Islet of Langerhans (tissue), 1 donor: ENCODE results near the gene KRT7.
A peak's percentile ranks its signal among the peaks of the same experiment; 100 is the strongest.

Experiments used
- FAIRE-seq: peaks from one replicate; lab custom pipeline; 2011; peaks lifted over from hg19 to GRCh38; lab: Jason Lieb, UNC

KRT7 gene

DNA sequence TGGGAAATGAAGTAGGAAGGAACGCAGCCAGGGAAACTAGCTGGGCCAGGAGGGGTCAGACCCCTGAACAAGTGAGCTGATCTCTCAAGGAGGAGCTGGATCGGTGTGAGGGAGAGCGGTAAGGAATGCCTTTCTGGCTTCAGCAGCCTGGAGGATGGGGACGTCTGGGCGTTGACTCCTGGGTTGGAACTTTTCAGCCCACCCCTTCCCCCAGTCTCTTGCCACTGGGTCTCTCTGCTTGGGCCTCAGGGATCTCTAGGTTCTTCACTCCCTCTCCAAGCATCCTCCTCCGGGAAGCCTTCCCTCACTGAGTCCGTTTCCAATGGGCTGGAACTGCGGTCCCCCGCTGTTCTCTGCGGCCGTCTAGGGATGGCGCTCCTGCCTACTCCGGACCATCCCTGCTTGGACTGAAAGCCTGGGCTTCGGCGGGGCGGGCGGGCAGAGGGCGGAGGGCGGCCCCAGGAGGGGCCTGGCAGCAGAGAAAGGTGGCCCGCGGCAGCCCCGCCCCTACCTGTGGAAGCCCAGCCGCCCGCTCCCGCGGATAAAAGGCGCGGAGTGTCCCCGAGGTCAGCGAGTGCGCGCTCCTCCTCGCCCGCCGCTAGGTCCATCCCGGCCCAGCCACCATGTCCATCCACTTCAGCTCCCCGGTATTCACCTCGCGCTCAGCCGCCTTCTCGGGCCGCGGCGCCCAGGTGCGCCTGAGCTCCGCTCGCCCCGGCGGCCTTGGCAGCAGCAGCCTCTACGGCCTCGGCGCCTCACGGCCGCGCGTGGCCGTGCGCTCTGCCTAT is at the start of gene KRT7:
Gene KRT7 (plus strand): TSS at position 570 of the 788 bp plus-strand sequence. CDS start 54 bp downstream, at position 624.
- no peak for FAIRE-seq

- FAIRE-seq: no peak
These were observed 49.5 kb upstream of the KRT7 start for GRCh38 chr12:52183544-52183910.

- FAIRE-seq: no peak
These were observed 49.1 kb upstream of the KRT7 start for GRCh38 chr12:52183971-52184370.

DNA sequence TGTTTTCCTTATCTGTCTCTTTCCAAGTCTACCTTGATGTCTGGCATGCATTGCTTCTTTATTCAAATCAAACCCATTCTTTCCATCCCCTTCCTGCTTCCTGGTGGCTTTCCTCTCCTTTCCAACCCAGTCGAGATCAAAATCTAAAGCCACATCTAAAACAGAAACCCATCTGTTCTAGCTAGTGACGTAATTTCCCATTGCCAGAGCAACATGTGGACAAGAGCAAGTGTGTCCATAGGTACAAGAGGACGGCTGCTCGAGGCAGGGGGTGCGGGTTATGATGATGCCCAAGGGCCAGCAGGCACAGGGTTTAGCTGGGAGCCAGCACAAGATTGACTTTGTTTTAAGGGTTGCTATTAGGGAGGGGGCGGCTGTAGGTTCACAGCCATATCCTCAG is 48.2 kb upstream of the KRT7 start:
- FAIRE-seq: no peak

- no peak for FAIRE-seq
These were observed 47.6 kb upstream of the KRT7 start for GRCh38 chr12:52185400-52185967.

DNA sequence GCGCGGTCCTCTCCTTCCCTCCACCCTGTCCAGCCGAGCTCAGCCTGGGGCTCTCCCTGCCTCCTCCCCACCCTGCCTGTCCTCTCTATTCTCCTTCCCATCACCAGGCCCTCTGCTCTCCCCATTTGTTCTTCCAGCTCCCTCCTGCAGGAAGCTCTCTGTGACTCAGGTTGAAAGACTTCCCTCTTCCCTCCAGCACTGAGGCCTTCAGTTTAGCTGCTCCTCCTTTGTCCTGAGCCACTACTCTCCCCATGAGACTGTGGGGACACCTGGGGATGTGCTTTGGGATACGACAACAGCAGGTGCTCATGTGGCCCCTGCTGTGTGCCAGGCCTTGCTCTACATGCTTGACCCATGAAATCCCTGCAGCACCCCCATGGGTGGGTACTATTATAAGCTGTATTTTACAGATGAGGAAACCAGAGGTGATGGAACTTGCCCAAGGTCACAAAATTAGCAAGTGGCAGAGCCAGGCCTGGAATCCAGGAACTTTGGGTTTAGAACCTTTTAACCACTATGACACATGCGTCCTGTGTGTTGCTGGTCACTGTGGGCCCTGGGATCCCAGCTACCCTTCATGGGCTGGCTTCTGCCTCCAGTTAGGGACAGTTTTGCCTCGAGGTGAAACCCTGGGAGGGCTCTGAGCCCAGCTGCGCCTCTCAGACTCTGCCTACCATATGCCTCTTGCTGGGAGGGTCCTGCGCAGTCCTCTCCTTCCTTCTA is 46.8 kb upstream of the KRT7 start:
- FAIRE-seq: no peak

- no peak for FAIRE-seq
These were observed 45.8 kb upstream of the KRT7 start for GRCh38 chr12:52187206-52187605.

DNA sequence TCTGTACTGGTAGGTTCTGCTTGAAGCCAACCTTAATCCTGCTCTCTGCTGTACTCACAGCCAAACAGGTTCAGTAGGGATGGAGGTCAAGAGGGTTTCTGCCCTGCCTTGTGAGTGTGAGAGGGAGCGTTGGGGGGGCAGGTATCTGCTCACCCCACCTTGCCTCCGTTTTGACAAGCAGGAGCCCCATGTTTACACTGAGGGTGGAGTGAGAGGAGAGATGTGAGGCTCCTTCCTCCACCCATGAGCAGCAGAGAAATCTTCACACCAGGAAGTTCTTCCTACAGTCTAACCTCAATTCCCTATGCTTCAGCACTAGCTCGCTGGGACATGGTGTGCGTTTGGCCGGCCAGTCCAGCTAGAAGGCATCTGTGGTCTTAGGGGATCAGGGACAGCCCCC is 45.4 kb upstream of the KRT7 start:
- FAIRE-seq: no peak

DNA sequence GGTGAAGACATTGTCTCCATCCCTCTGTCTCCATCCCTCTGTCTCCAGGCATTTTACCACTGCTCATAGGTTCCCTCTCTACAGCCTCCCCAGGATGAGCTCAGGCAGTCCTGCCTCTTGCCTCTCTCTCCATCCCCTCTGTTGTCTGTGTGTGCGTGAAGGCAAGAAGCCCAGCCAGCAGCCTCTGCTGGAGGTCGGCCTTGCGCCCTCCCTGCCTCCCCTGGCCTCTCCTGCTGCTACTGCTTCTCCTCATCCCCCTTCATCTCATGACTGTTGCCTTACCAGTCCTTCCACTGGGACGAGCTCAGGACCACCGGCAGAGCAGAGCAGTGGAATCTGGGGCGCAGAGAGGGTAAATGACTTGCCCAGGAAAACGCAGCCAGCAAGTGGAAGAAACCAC is 44.4 kb upstream of the KRT7 start:
- FAIRE-seq: no peak

GRCh38 chr12:52189376-52190174 is 43.5 kb upstream of the KRT7 start:
- FAIRE-seq: no peak

DNA sequence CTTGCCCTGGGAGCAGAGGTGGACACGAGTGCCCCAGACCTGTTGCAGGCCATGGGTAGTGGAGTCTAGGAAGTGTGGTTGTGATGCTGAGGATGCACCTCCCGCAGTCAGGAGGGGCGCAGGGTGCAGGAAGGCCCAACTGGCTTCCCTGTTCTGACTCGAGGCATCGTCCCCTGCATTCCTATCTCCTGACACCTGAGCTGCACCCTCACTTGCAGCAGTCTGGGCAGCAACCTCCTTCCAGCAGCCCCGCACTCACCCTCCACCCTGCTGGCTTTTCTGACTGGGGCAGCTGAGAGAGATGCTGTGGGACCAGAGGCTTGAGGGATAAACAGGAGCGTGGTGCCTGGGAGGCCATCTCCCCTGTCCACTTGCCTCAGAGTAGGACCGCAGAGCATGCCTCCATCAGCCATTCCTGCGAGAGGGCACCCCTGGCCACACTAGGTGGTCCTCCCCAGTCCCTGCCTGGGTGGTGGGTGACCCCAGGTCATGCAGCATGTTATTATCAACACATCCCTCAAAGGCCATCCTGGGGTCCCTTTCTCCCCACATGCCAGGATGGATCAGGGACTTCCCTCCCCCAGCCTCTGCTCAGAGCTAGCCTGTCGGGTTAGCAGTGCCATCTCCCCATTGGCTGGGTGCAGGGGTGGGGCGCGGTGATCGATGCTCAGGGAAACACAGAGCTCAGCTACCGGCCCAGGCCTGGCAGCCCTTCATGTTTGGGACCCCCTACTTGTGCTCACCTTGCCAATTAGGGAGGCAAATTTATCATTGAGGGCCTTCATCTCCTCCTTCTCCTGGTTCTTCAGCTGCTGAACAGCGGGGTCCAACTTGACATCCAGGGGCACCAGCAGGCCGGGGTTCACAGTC is 41.9 kb upstream of the KRT7 start:
- no peak for FAIRE-seq

DNA sequence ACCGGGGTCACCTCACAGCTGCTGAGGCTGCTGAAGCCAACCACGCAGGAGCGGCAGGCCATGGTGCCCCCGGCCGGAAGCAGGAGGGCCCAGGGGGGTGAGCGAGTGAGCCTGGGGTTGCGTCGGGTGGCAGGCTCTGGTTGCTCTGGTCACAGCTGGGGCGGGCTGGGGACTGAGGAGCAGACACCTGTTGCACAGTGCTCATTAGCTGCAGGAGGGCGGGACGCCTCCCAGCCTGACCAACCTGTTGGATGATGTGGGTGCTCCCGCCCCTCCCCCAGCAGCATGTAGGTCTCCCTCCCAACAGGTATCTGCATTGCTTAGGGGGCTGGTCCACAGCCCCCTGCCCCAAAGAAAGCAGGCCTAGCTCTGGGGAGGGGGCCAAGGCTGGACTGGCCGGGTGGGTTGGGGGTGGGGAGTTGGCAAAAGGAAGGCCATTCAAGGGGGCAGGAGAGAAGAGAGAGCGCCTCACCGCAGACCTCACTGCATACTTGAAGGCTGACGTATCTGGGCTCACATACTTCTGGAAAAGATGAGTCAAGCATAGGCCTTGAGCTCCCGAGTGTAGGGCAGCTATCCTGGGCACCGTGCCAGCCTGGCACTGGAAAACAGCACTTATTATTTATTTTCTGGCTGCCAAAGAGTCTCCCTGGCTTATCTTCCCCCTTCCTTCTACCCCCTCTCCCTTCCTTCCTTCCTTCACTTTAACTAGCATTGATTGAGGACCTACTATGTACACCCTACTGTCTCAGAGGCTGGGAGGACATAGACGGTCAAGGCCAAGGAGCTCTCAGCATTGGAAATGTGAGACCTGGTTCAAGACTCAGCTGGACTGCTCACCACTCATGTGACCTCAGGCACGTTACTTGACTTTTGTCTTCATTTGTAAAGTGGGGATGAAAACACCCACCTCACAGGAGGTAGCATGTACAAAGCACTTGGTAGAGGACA is 40.9 kb upstream of the KRT7 start, which contains the start of gene KRT80:
Gene KRT80 (minus strand): TSS at position 174 of the 951 bp plus-strand sequence. CDS start 112 bp downstream, at position 62.
- FAIRE-seq: peak; percentile 99

DNA sequence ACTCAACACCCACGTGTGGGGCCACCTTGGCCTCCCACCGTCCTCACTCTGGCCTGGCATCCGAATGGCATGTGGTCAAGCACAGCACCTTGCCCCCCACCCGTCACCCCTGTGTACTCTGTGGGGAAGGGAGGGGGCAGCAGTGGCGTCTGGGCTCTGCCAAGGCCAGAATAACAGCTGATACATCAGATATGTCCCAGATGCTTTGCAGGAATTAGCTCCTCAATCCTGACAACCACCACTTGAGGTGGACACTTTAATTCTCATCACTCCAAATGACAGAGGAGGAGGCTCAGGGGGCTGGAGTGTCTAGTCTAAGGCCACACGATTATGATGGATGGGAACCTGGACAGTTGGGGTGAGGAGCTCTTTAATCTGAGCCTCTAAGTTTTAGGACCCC is 39.5 kb upstream of the KRT7 start:
- no peak for FAIRE-seq

GRCh38 chr12:52193991-52194390 is 39.1 kb upstream of the KRT7 start:
- FAIRE-seq: no peak

DNA sequence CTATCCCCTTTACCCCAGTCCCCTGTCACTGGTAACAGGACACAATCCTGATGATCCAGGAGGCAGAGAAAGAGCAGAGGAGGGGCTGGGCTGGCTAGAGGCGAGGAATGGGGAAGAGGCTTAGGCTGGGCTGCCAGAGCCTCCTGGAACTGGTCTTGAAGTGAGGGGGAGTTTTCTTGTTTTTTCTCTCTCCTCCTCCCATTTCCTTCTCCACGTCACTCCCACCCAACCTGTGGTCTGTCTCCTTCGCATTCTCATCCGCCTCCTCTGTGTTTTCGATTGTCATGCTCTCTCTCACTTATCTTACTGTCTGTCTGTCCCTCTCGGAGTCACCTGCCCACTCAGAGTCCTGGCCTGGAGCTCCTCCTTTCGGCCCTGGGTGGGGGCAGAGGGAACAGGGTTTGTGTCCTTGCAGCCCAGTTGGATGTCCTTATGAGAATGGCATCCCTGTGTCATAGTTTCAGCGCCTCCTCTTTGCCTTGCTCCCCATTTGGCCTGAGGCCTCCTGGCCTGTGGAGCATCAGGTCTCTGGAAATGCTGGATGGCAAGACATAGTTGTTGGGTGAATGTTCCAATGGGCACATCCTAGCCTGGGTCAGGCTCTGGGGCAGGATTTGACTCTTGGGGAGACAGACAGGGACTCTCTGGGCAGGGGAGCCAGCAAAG is 37.8 kb upstream of the KRT7 start:
- no peak for FAIRE-seq

GRCh38 chr12:52197371-52198231 is 35.4 kb upstream of the KRT7 start:
- FAIRE-seq: no peak

DNA sequence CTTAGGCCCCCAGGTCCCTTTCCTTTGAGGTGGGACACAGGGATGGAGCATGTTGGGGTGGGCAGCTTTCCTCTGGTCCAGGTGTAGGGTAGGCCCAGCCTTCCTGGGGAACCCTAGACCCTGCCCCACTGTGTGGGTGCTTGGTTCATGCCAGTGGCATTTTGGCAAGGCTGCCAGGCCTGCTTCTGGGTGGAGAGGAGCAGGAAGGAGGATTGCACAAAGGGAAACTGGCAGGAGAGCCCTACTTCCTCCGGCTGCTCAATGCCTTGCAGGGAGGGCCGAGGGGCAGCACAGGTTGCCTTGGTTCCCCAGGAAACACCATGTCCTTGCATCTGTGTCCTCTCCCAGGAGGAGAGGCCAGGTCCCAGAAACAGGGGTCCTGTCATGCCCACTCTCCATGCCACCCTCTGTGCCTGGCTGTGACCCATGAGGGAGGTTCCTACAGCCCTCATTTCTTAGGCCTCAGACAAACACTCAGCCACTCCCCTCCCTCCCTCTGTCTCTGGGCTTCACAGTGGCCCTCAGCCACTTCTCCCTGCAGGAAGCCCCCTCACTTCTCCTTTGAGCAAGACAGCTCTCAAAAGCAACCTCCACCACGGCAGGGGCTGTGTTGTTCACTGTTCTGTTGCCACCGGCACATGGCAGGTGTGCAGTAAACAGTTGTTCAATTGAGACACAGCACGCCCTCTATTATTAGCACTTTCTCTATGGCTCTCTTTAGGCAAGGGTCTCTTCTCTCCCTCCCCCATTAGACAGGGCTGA is 34.4 kb upstream of the KRT7 start:
- no peak for FAIRE-seq
